ENCODE data around the gene INHA.

INHA gene, protein sequence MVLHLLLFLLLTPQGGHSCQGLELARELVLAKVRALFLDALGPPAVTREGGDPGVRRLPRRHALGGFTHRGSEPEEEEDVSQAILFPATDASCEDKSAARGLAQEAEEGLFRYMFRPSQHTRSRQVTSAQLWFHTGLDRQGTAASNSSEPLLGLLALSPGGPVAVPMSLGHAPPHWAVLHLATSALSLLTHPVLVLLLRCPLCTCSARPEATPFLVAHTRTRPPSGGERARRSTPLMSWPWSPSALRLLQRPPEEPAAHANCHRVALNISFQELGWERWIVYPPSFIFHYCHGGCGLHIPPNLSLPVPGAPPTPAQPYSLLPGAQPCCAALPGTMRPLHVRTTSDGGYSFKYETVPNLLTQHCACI

DNA sequence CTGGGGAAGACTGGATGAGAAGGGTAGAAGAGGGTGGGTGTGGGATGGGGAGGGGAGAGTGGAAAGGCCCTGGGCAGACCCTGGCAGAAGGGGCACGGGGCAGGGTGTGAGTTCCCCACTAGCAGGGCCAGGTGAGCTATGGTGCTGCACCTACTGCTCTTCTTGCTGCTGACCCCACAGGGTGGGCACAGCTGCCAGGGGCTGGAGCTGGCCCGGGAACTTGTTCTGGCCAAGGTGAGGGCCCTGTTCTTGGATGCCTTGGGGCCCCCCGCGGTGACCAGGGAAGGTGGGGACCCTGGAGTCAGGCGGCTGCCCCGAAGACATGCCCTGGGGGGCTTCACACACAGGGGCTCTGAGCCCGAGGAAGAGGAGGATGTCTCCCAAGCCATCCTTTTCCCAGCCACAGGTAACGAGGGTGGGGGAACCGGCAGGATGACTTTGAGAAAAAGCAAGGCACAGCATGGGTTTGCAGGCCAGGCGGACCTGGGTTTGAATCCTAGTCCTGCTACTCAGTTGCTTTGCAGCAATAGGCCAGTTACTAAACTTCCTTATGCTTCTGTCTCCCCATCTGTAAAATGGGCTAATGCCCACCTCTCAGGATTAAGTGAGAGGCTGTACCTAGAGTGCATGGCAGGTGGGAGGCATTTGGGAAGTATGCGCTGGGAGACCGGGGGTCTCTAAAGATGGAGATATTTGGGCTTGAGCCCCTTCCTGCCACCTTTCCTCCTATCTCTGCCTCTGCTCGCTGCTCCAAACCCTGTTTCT lies at the start of gene INHA:
Gene INHA, plus strand, starts transcription at position 74 of the 765 bp plus-strand sequence. Its CDS starts 65 bp downstream, at position 139.
- H3K4me3 ChIP-seq (ENCODE audit: low read depth, low read length) = peak within 1 kb of the TSS; percentile 67
- no peak for DNase-seq (ENCODE audit: low read depth)

DNA sequence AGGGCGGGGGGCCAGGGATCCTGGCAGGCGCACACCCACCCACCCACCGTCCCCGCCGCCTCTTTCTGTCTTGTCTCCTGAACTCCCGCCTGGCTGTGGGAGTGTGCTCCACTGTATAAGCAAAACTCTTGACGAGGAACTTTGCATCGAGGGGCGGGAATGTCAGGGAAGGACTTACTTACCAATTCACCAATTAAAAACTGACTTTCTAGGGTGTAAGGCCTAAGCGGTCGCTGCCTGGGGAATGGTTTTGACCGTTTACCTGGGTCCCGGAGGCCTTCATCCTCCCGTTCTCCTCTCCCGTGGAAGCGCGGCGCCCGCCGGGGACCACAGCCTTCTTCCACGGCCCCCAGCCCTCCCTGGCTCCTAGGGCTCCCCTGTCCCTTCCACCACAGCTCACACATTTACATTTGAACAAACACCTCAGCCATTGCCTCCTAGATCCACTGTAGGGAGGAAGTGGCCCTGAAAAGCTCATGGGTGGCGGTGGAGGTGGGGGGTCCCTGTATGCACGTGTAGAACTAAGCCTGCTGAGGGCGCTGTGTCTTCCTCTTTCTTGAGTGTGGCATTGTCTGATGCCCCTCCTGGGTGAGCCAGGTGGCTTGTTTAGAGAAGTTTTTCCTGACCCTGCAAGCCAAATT lies 49.0 kb upstream of the INHA start:
- no peak overlapping the region for H3K4me3 ChIP-seq (ENCODE audit: low read depth, low read length)

DNA sequence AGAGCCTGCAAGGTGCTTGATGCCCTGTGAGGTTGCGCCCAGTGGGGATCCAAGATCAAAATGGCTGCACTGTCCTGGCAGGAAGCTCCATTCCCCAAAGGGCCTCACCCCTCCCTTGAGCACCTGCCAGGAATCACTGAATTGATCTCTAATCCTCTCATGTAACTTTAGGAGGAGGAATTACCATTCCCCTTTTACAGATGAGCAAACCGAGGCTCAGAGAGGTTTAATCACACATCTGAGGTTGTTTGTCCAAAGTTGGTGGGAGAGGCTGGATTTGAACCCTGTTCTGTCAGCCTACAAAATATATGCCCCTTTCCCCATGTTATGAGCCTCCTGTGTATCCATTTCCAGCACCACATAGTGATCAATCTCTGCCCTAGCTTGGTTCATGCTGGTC lies 47.3 kb upstream of the INHA start:
- no peak for DNase-seq (ENCODE audit: low read depth)
- H3K4me3 ChIP-seq (ENCODE audit: low read depth, low read length) = no peak overlapping the region

More for the DNA sequence above, 49.0 kb upstream of the INHA start:
- no peak for DNase-seq (ENCODE audit: low read depth)

DNA sequence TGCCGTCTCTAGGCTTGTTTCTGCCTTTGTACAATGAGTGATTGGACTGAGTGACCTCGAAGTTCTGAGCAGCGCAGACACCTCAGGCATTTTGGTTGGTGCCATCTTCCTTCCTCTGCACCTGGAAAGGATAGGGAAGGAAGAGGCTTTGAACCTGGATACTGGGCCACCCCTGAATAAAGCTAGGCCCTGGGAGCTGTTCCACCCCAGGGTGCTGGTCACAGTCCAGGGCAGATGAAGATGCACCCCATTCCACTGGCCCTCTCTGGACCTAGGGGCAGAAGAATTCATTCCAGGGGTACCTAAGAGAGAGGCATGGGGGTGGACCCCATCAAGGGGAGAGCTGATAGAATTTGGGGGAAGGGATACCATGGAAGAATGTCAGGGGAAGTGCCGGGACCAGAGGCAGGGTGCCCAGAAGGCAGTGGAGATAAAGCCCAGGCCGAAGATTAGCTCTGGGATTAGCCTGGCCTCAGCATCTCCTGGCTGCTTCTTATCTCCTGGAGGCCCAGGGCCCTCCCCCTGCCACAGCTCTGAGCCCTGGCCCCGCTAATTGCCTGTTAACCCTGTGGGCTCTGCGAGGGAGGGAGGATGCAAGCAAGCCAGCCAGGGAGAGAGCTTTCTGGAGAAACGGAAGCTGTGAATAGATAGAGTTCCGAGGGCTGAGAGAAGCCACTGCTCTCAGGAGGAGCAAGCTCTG lies 46.4 kb upstream of the INHA start:
- H3K4me3 ChIP-seq (ENCODE audit: low read depth, low read length) = no peak overlapping the region
- no peak for DNase-seq (ENCODE audit: low read depth)

DNA sequence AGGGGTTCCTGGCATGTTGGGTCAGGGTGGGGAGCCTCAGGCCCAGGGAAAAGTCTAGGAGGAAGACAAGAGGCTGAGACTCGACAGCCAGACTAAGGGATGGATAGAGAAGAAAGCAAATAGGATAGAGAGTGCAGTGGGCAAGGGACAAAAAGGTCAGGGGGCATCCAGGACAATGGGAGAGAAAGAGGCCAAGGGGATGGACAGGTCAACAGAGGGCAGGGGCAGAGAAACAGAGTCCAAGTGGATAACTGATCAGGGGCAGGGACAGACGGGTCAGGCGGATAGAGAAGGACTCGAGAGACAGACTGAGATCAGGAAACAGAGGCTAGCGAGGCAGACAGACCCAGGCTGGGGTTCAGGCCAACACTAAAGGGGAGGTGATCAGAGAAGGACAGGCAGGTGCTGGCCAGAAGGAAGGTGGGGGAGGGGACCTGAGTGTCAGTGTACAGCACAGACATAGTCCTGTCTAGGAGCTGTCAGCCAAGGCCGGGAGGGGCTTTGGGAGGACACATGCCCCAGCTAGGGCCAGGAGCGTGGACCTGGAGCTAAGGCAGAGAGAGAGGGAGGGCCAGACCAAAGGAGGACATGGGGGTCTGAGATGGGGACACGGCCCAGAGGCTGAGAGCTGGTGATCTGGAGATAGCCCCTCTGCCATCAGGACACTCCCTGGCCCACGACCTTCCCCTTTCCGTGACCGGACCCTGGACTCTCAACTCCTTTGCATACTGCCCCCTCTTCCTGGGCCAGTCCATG lies 45.6 kb upstream of the INHA start:
- DNase-seq (ENCODE audit: low read depth) = no peak
- H3K4me3 ChIP-seq (ENCODE audit: low read depth, low read length) = no peak overlapping the region

DNA sequence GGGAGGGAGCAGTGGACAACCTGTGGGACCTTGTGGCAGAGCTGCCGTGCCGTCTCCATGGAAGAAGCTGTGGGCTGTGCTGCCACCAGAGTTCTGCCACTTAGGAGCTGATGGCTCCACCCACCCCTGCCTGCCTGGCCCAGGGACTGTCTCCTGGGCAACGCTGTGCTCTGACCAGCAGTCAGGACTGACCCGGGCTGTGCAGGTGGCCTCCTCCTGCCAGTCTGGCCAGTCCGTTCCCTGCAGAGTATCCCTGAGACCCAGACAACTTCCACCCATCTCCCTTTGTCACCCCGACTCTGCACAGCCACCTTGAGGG lies 45.1 kb upstream of the INHA start:
- no peak overlapping the region for H3K4me3 ChIP-seq (ENCODE audit: low read depth, low read length)
- DNase-seq (ENCODE audit: low read depth) = no peak

DNA sequence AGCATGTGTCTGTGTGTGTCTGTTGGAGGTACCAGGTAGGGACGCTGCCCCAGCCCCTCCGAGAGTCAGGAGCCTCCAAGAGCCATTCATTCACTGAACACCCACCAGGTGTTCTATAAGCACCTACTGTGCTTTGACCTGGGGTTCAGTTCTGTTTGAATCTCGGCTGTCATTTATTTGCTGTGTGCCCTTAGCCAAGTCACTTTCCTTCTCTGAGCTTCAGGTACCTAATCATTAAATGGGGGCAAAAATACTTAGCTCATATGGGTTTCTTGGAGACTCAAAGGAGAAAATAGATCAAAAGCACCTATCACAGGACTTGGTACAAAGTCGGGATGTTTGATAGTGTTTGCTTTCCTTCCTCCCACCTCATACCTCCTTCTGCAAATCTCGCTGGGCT lies 44.6 kb upstream of the INHA start:
- no peak overlapping the region for H3K4me3 ChIP-seq (ENCODE audit: low read depth, low read length)
- DNase-seq (ENCODE audit: low read depth) = no peak

DNA sequence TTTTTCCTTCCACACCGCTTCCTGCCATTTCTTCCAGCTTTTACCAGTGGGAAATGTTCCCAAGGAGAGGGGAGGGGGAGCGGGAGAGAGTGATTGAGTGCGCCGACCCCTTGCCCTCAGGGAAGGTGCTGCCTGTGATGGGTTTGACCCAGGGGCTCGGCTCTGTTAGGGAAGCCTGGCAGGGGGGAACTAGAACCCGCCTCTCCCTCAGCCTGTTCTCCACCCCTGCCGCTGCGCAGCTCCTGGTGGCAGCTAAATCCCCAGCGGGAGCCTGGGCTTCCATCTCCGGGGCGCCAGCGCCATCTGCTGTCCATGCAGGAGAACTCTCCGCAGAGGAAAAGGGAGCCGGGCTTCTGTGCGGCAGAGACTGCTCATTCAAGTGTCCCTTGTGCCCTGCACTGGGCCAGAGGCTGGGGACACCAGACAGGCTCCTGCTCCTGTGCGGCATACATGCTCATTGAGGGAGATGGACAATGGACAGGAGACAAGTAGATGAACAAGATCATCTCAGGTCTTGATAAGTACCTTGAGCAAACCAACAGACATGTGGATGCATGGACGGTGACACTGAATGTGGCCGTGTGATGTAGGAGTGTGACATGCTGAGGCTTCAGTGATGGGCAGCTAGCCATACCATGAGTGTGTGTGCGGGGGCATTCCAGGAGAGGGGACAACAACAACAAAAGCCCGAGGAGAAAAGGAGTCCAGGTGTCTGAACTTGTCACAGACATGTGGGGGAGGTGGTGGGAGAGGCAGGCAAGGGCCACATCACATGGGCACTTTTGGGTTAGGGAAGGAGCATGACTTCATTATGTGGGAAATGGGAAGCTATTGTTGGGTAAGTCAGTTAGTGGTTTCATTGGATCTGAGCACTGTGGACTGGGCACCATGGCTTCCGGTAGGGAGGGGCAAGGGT lies 41.8 kb upstream of the INHA start:
- H3K4me3 ChIP-seq (ENCODE audit: low read depth, low read length) = peak overlapping the region; percentile 31
- peak; percentile 45 for DNase-seq (ENCODE audit: low read depth)

DNA sequence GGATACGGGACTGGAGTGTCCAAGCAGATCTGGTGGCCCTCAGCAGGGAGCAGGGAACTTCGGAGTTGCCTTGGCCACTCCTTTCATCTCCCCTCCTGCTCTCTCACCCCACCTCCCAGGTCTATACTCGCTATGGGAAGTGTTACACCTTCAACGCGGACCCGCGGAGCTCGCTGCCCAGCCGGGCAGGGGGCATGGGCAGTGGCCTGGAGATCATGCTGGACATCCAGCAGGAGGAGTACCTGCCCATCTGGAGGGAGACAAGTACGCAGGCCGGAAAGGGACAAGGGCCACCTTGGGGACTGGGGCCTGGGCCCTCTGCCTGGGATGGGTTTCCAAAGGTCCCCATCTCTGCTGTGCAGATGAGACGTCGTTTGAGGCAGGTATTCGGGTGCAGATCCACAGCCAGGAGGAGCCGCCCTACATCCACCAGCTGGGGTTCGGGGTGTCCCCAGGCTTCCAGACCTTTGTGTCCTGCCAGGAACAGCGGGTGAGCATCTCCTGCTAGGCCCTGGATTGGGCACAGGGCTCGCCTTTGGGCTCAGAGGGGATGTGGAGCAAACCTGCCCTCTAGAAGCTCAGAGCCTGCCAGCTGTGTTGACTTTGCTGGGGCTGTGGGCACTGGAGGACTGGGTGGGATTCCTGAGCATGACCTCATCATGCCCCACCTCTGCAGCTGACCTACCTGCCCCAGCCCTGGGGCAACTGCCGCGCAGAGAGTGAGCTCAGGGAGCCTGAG lies 40.3 kb upstream of the INHA start:
- DNase-seq (ENCODE audit: low read depth) = no peak
- no peak overlapping the region for H3K4me3 ChIP-seq (ENCODE audit: low read depth, low read length)

DNA sequence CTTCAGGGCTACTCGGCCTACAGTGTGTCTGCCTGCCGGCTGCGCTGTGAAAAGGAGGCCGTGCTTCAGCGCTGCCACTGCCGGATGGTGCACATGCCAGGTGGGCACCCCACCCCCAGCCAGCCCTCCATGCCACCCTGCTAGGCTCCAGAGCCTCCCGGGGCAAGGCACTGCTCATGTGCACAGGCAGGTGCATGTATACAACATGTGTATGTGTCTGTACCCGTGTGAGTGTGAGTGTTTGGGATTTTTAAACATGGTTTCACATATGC lies 39.8 kb upstream of the INHA start:
- H3K4me3 ChIP-seq (ENCODE audit: low read depth, low read length) = no peak overlapping the region
- DNase-seq (ENCODE audit: low read depth) = no peak

DNA sequence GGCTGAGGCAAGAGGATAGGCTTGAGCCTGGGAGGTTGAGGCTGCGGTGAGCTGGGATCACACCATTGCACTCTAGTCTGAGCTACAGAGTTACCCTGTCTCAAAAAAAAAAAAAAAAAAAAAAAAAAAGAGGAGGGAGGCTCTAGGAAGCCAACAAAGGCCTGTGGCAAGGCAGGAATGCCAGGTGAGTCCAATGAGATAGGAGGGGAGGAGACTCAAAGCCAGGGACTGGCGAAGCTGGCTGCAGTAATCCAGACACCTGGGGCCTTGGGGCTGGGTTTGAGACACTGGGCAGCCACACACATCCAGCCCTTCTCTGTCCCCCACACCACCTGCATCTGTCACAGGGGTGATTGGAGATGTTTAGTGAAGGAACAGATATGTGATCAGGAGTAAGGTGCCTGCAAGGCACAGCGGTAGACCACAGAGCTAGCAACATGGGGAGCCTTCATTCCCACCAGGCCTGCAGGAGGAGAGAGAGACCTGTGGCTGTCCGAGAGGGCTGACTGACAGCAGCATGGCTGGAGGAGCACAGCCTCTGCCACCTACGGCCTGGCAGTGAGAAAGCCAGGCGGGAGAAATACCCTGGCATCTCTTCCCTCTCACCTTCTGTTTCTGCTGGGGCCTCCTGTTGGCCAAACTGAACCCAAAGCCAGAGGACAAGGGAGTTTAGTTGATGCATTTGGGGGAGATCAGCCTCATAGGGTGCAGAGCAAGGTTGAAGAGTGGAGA lies 38.0 kb upstream of the INHA start:
- DNase-seq (ENCODE audit: low read depth) = no peak
- no peak overlapping the region for H3K4me3 ChIP-seq (ENCODE audit: low read depth, low read length)

DNA sequence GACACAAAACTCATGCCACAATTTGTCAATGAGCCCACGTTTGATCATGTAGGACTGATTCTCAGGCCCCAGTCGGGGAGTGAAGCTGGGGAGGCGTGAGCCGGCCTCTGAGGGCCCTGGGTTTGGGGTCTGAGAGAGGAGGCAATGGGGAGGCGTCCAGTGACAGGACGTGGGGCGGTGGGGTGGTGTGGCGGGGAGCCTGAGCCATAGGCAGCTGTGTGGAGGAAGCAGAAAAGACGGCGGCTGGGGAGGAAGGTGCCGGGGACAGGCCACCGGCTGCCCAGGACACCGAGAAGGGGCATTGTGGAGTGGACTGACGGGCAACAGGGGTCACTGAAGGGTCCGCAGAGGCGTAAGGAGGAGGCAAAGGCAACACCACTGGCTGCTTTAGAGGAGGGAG lies 35.7 kb upstream of the INHA start:
- H3K4me3 ChIP-seq (ENCODE audit: low read depth, low read length) = no peak overlapping the region
- DNase-seq (ENCODE audit: low read depth) = no peak

DNA sequence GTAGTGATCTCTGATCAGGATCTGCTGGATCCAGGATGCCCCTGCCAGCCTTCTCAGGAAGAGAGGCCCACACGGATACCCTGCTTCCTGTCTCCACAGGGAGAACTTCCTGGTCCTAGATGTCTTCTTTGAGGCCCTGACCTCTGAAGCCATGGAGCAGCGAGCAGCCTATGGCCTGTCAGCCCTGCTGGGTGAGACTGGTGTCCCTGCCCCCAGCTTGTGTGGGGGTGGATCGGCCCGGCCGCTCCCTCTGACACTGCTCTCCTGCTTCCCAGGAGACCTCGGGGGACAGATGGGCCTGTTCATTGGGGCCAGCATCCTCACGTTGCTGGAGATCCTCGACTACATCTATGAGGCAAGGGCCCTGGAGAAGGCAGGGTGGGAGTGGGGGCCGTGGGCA lies 35.1 kb upstream of the INHA start:
- no peak overlapping the region for H3K4me3 ChIP-seq (ENCODE audit: low read depth, low read length)
- no peak for DNase-seq (ENCODE audit: low read depth)

DNA sequence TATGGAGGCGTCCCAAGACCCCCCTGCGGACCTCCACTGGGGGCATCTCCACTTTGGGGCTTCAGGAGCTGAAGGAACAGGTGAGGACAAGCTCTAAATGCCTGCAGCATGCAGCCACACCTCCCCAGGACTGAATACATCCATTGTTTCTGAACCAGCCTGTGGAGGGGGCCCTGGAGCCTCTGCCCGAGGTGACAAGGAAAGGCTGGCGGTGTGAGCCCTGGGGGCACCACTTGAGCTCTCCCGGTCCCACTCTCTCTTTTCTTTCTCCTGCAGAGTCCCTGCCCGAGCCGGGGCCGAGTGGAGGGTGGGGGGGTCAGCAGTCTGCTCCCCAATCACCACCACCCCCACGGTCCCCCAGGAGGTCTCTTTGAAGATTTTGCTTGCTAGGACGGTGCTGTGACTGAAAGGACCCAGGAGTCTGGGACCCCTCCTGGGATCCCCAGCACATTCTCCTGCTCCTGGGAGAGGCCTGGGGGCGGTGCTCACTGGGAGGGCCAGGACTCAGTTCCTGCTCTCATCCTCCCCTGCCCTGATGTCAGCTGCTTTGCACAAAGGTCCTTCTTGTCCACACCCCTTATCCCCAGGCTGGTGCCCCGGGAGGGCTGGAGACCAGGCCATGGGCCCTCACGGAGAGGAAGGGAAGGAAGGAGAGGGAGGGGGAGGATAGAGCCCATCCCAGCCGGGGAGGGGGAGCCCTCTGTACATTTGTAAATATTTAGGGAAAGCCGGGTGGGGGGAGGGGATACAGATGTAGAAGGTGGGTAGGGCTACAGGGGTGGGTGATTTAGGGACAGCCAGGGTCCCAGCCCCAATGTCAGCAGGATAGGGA lies 34.2 kb upstream of the INHA start:
- DNase-seq (ENCODE audit: low read depth) = no peak
- H3K4me3 ChIP-seq (ENCODE audit: low read depth, low read length) = no peak overlapping the region

DNA sequence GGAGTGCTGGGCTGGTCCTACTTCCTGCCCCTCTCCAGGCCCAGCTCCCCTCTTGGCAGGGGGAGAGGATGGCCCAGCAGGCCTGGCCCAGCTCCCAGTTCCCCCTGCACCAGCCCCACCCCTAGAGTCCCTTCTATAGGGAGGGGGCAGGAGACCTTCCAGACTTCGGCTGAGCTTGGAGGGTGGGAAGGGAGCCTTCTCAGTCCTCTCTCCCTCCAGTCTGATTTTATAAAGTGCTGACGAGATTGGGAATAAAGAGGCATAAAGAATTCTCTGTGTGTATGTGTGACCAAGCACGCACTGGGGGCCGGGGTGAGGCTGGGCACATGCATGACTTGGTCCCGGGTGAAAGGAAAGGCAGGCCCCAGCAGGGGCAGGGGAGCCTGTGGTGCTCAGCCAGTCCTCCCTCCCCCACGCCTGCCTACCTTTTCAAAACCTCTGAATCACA lies 33.6 kb upstream of the INHA start:
- H3K4me3 ChIP-seq (ENCODE audit: low read depth, low read length) = no peak overlapping the region
- no peak for DNase-seq (ENCODE audit: low read depth)

DNA sequence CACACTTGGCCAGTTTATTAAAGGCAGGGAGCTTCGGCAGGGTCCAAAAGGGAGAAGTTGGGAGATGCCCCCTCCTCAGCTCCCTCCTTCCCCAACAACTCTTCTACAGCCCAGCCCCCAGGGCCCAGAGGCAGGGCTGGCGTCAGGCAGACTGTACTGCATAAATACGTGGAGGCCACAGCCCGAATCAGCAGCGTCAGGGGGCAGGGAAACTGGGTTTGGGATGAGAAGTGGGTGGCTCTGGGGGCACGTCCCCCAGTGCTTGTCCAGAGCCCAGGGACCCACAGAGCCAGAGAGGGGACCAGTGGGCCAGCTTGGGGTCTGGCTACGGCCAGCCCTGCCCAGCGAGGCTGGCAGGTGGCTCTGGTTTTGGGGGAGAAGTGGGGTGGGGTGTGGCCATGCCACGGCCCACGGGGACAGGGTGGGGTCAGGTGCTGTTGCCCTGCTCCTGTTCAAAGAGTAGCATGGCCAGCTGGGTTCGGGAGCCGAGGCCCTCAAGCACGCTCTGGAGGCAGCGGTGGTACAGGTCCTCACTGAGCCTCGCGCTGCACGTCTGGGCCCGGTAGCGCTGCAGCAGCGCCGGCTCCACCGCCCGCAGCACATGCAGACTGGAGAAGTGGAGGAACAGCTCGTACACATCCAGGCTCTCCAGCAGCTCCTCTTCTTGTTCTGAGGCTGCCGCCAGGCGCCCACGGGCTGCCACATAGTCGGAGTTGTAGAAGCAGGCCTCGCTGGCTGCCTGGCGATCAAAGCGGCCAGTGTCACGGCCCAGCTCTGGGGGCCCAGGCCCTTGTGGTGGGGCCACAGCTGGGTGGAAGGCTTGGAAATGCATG lies 32.9 kb upstream of the INHA start:
- no peak for DNase-seq (ENCODE audit: low read depth)
- H3K4me3 ChIP-seq (ENCODE audit: low read depth, low read length) = no peak overlapping the region
